ENCODE results near the gene AFP. TPM values are rescaled to one million over a fixed set of nuclear protein-coding genes. Genes with fewer than 3 reads are reported as not detected.

Gene AFP
- total and polyA plus RNA-seq, 2 of the 13 experiments (the other 11 are each of a cell fraction or from before 2014, with no cell fraction given), result 9,434 to 13,105 TPM

DNA sequence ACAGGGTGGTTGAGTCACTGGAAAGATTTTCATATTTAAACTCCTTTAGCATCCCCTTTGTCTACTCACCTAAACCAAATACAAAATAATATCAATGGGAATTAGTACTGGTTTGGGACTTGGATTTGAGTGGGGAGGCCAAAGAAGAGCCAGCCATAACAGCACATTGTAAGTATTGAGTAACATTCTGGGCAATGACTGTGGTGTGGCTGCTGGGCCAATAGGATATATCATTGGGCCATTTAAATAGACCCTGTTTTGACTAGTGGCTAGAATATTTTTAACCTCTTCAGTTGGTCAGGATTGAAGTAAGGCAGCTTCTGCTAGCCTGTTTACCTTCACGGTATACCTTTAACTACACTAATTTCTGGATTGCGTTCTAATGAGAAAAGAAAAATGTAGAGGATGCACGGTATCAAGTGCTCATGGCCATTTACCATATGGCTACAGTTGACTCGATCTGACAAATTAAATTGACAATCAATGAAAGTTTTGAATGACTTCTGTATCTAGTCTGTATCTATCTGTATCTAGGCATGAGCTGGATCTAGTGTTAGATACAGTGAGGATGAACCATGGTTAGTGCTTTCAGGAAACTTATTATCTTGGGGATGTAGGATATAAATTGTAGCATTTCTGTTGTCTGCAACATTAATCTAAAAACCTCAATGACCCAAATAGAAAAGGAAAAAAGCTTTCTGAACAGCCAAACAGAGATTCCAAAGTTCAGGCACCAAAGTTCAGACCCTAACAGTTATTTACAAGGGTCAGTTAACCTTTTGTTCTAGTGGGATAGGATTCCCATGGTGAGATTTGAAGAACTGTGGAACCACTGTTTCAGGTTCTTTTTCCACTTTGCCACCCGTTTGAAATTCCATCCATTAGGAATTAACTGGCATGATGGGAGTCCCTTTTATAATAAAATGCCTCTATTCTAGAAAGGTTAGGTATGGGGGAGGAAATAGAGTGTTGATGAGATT is 38.7 kb upstream of the AFP start (continued):
- TF ChIP-seq, protein P1, sequence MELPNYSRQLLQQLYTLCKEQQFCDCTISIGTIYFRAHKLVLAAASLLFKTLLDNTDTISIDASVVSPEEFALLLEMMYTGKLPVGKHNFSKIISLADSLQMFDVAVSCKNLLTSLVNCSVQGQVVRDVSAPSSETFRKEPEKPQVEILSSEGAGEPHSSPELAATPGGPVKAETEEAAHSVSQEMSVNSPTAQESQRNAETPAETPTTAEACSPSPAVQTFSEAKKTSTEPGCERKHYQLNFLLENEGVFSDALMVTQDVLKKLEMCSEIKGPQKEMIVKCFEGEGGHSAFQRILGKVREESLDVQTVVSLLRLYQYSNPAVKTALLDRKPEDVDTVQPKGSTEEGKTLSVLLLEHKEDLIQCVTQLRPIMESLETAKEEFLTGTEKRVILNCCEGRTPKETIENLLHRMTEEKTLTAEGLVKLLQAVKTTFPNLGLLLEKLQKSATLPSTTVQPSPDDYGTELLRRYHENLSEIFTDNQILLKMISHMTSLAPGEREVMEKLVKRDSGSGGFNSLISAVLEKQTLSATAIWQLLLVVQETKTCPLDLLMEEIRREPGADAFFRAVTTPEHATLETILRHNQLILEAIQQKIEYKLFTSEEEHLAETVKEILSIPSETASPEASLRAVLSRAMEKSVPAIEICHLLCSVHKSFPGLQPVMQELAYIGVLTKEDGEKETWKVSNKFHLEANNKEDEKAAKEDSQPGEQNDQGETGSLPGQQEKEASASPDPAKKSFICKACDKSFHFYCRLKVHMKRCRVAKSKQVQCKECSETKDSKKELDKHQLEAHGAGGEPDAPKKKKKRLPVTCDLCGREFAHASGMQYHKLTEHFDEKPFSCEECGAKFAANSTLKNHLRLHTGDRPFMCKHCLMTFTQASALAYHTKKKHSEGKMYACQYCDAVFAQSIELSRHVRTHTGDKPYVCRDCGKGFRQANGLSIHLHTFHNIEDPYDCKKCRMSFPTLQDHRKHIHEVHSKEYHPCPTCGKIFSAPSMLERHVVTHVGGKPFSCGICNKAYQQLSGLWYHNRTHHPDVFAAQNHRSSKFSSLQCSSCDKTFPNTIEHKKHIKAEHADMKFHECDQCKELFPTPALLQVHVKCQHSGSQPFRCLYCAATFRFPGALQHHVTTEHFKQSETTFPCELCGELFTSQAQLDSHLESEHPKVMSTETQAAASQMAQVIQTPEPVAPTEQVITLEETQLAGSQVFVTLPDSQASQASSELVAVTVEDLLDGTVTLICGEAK (IDR thresholded peaks at IDR 0.05), result no peak
- TF ChIP-seq, protein P1 (CRISPR knock-in tag; IDR thresholded peaks at IDR 0.05), result no peak
- TF ChIP-seq CHD4 (IDR thresholded peaks at IDR 0.05; ENCODE audit: borderline replicate concordance, low read length) (0 out of 2 replicates have a peak, but pooled peaks have one; percentile 26), SIX1 (CRISPR knock-in tag; IDR thresholded peaks at IDR 0.05; ENCODE audit: borderline replicate concordance) (peak; percentile 85), MED1 (CRISPR knock-in tag; IDR thresholded peaks at IDR 0.05) (peak; percentile 90), CREM (IDR thresholded peaks at IDR 0.05) (peak; percentile 67; the same call in 1 of the 2 replicates), CREM (CRISPR knock-in tag; IDR thresholded peaks at IDR 0.05) (no peak), NCOR1 (IDR thresholded peaks at IDR 0.05; ENCODE audit: borderline replicate concordance, low read length) (peak; percentile 98), PPARG (CRISPR knock-in tag; conservative IDR thresholded peaks at IDR 0.05) (peak; percentile 80), SSRP1 (CRISPR knock-in tag; IDR thresholded peaks at IDR 0.05) (0 out of 2 replicates have a peak, but pooled peaks have one; percentile 22), DPF2 (CRISPR knock-in tag; IDR thresholded peaks at IDR 0.05; ENCODE audit: borderline replicate concordance, low read depth) (0 out of 2 replicates have a peak, but pooled peaks have one; percentile 27), CCDC6 (CRISPR knock-in tag; IDR thresholded peaks at IDR 0.05) (0 out of 2 replicates have a peak, but pooled peaks have one; percentile 29)
- TF ChIP-seq, protein P2, sequence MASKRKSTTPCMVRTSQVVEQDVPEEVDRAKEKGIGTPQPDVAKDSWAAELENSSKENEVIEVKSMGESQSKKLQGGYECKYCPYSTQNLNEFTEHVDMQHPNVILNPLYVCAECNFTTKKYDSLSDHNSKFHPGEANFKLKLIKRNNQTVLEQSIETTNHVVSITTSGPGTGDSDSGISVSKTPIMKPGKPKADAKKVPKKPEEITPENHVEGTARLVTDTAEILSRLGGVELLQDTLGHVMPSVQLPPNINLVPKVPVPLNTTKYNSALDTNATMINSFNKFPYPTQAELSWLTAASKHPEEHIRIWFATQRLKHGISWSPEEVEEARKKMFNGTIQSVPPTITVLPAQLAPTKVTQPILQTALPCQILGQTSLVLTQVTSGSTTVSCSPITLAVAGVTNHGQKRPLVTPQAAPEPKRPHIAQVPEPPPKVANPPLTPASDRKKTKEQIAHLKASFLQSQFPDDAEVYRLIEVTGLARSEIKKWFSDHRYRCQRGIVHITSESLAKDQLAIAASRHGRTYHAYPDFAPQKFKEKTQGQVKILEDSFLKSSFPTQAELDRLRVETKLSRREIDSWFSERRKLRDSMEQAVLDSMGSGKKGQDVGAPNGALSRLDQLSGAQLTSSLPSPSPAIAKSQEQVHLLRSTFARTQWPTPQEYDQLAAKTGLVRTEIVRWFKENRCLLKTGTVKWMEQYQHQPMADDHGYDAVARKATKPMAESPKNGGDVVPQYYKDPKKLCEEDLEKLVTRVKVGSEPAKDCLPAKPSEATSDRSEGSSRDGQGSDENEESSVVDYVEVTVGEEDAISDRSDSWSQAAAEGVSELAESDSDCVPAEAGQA (IDR thresholded peaks at IDR 0.05; ENCODE audit: low read depth), result no peak
- TF ChIP-seq, protein P2 (CRISPR knock-in tag; IDR thresholded peaks at IDR 0.05; ENCODE audit: borderline replicate concordance), result no peak
